Ovary (tissue), 9 donors: ENCODE measurements around the gene COX4I1. TPM values are rescaled to one million over a fixed set of nuclear protein-coding genes. Genes with fewer than 3 reads are reported as not detected.

Experiments used
- DNase-seq, 5 donors: peaks; one replicate each; pipeline ENCODE4 v3.0.0-alpha.2; 2019 to 2020
- H3K27ac ChIP-seq, 2 donors: fragments of 200-600 bp; one replicate each; pipeline versions ENCODE4 v1.5.1 to v1.8.0; 2019 to 2022
- H3K27me3 ChIP-seq: fragments of 200-600 bp; one replicate; pipeline ENCODE4 v1.8.0; 2022
- H3K36me3 ChIP-seq: fragments of 200-600 bp; sonication (generic); one replicate; pipeline ENCODE4 v1.5.1; 2019
- H3K4me1 ChIP-seq: one replicate; pipeline ENCODE4 v1.8.1; 2013; ENCODE audit warnings: mild to moderate bottlenecking, moderate library complexity; ENCODE audit not compliant: insufficient read depth
- H3K4me3 ChIP-seq: fragments of 200-600 bp; sonication (generic); one replicate; pipeline ENCODE4 v1.5.1; 2017
- H3K9me3 ChIP-seq, 2 donors: fragments of 200-600 bp in 1 of 2; sonication (generic) in 1 of 2; one replicate each; pipeline versions ENCODE4 v1.5.1 to v1.8.1; 2013 to 2019; ENCODE audit warnings: mild to moderate bottlenecking in 1 of 2, moderate library complexity in 1 of 2
- EP300 ChIP-seq: sonication (generic); formaldehyde crosslinking; IDR thresholded peaks from one replicate; pipeline ENCODE4 v1.6.1; 2017; ENCODE audit warnings: antibody characterized with exemption
- POLR2A ChIP-seq: fragments of 450-650 bp; IDR thresholded peaks from one replicate; pipeline ENCODE4 v1.6.1; 2017; ENCODE audit warnings: antibody characterized with exemption, mild to moderate bottlenecking, moderate library complexity
- WGBS, 3 donors: extraction: QIAGEN DNeasy Blood & Tissue Kit in 1 of 3; methylation state at CpG; one replicate each; pipeline versions ENCODE4 v1.1.5 to v1.1.7; 2013 to 2017; 5-methylcytosine and 5-hydroxymethylcytosine counted together
- intact Hi-C, 4 donors: fragments of 100-400 bp; cut with DNase I; formaldehyde crosslinking; loops; one replicate each; pipeline versions ENCODE4 v1.11.0 to v1.15.1; 2022 to 2023
- polyA plus RNA-seq, 2 donors: library from polyadenylated mRNA; stranded (reverse); fragments of 200-250 nt in 1 of 2; fragments of 350-450 nt in 1 of 2; fragmentation: Illumina TruSeq in 1 of 2; extraction: RNeasy Lipid Tissue Mini Kit (QIAGEN cat#74804) in 1 of 2; gene quantifications; one replicate each; pipeline ENCODE4 v1.2.3, GENCODE V29; 2013 to 2014
- total RNA-seq, 7 donors: library from RNA; depleted of rRNA in 2 of 7; stranded (reverse); fragments of >200 nt in 2 of 7; fragmentation: NEBNext Ultra II Directional in 3 of 7; extraction: Animal tissue kit (Norgen Biotek cat#: 25700) in 3 of 7; gene quantifications; one replicate each; pipeline versions ENCODE4 v1.1.0 to v1.2.4, GENCODE V29; 2016 to 2023
- TF ChIP-seq, protein P1 (sequence below), 3 donors: fragments of 450-650 bp in 2 of 3; fragments of 200-600 bp in 1 of 3; IDR thresholded peaks; one replicate each; pipeline versions ENCODE4 v1.5.1 to v1.8.0; 2016 to 2022; ENCODE audit warnings: antibody characterized with exemption in 3 of 3, mild to moderate bottlenecking in 1 of 3
- donor health status: DM: no; HTN: no; CAD: no; lungs with moderate emphysema.
- donor health status: DM: no; HTN: no; CAD: no.
- donor health status: Bipolar disorder and iron deficiency.
- donor health status: DM: yes; HTN: yes; CAD: no.
- donor health status: DM: no; HTN: no; CAD: no.
- donor health status: DM: yes; HTN: yes; CAD: no.

COX4I1 gene
- total and polyA plus RNA-seq, 9 donors: 378 to 750 (median 471) TPM

- intact Hi-C loops: no loop called here
- Histone ChIP-seq H3K4me1 (no peaks in the 10 kb centered on the region), H3K27ac (no peak overlapping the region), H3K27me3 (no peaks in the 10 kb centered on the region), H3K4me3 (no peak overlapping the region), H3K9me3 (no peaks in the 10 kb centered on the region), H3K36me3 (no peaks in the 10 kb centered on the region)
- DNase-seq: no peak
- WGBS, 3 donors: 76 to 81% (median 79%) methylated on average over 15 of the region's 15 CpGs
- TF ChIP-seq, protein P1, sequence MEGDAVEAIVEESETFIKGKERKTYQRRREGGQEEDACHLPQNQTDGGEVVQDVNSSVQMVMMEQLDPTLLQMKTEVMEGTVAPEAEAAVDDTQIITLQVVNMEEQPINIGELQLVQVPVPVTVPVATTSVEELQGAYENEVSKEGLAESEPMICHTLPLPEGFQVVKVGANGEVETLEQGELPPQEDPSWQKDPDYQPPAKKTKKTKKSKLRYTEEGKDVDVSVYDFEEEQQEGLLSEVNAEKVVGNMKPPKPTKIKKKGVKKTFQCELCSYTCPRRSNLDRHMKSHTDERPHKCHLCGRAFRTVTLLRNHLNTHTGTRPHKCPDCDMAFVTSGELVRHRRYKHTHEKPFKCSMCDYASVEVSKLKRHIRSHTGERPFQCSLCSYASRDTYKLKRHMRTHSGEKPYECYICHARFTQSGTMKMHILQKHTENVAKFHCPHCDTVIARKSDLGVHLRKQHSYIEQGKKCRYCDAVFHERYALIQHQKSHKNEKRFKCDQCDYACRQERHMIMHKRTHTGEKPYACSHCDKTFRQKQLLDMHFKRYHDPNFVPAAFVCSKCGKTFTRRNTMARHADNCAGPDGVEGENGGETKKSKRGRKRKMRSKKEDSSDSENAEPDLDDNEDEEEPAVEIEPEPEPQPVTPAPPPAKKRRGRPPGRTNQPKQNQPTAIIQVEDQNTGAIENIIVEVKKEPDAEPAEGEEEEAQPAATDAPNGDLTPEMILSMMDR (IDR thresholded peaks at IDR 0.05): no peak
- TF ChIP-seq POLR2A: no peak
- no peak for TF ChIP-seq EP300
Measured at GRCh38 chr16:85851034-85851785, 51.7 kb downstream of the COX4I1 start.

DNA sequence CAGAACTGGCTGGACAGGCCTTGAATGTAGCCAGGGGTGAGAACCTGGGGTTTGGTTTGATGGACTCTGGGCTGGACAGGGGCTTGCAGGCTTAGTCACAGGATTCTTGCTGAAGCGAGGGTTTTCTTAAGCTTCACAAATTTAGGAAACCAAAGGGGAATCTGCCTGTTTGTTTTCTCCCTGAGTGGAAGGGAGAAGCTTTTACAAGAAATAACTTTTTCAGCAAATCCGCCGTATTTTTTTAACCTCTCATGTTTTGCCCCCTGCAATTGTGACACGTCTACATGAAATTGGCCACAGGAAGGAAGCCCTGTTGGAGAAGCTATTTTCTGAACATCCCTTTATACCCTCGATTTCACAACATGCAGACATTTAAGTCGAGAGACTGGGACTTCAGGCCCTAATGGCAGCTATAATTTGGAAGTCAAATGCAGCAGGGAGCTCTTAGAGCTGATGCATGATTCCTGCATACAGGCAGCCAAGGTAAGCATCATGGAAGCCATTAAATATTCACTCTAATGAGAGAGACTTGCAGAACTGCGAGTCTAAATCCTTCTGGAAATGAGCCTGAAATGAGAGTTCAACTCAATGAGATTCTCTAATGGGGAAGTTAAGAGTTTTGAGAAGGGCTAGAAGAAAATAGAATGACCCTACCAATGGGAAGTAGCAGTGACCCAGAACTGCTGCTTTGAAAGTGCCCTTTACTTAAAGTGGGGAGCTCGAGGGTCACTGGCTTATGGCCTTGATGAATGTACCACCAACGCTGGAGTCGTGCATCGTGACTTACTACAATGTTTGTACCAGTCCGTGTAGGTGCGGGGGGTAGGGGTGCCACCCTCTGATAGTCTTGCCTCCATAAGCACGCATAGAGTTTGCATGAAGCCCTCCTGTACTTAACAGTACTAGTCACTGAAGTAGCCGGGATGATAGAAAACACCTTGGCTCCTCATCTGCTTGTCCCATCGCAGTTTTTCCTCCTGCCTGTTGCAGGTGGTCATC, 54.4 kb downstream of the COX4I1 start:
- Histone ChIP-seq H3K9me3 (no peaks in the 10 kb centered on the region), H3K27ac (no peak overlapping the region), H3K36me3 (no peaks in the 10 kb centered on the region), H3K27me3 (no peaks in the 10 kb centered on the region), H3K4me1 (no peaks in the 10 kb centered on the region), H3K4me3 (no peak overlapping the region)
- no peak for TF ChIP-seq EP300
- TF ChIP-seq, protein P1 (IDR thresholded peaks at IDR 0.05): no peak
- no peak for TF ChIP-seq POLR2A
- intact Hi-C loops: no loop called here
- DNase-seq: no peak
- 86 to 89% (median 87%) methylated on average over 16 of the region's 16 CpGs for WGBS, 3 donors

DNA sequence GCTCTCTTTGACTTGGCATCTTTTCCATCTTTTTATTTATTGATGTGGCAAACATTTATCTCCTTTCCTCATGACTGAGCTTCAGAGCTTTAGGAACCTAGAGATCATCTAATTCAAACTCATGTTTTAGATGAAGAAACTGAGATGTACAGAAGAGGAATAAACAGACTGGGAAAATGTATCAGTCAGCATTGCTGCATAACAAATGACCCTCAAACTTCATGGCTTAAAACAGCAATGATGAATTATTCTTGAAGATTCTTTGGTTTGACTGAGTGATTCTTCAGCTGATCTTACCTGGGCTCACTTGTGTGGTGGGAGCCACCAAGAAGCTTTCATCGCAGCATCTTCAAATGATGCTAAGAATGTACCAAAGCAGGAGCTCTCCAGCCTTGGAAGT, 55.4 kb downstream of the COX4I1 start:
- H3K9me3 ChIP-seq: no peaks in the 10 kb centered on the region
- no peak for DNase-seq
- H3K4me1 ChIP-seq: no peaks in the 10 kb centered on the region
- 89 to 100% (median 100%) methylated on average over 1 of the region's 1 CpG for WGBS, 3 donors
- no peak overlapping the region for H3K27ac ChIP-seq
- H3K36me3 ChIP-seq: no peaks in the 10 kb centered on the region
- TF ChIP-seq EP300: no peak
- intact Hi-C loops: no loop called here
- H3K4me3 ChIP-seq: no peak overlapping the region
- H3K27me3 ChIP-seq: no peaks in the 10 kb centered on the region

GRCh38 chr16:85856079-85856478, 56.6 kb downstream of the COX4I1 start:
- intact Hi-C loops: no loop called here

More at GRCh38 chr16:85856079-85856478, 56.6 kb downstream of the COX4I1 start:
- Histone ChIP-seq H3K36me3 (no peaks in the 10 kb centered on the region), H3K27me3 (no peaks in the 10 kb centered on the region), H3K4me3 (no peak overlapping the region), H3K4me1 (no peaks in the 10 kb centered on the region), H3K9me3 (no peaks in the 10 kb centered on the region), H3K27ac (no peak overlapping the region)
- WGBS, 3 donors: 79 to 87% (median 86%) methylated on average over 6 of the region's 6 CpGs
- TF ChIP-seq EP300 (no peak), POLR2A (no peak)
- TF ChIP-seq, protein P1 (IDR thresholded peaks at IDR 0.05): no peak
- DNase-seq: no peak
